Activated naive CD8-positive, alpha-beta T cell (primary cell): Measurements from ENCODE around the gene ANO2.

Source experiments
- H3K27ac Mint-ChIP-seq: one replicate; pipeline ENCODE4 v1.8.0; 2021; ENCODE audit warnings: mixed read lengths
- H3K27me3 Mint-ChIP-seq: one replicate; pipeline ENCODE4 v1.8.0; 2021; ENCODE audit warnings: mixed read lengths
- H3K36me3 Mint-ChIP-seq: one replicate; pipeline ENCODE4 v1.8.0; 2021; ENCODE audit warnings: mixed read lengths
- H3K4me1 Mint-ChIP-seq: one replicate; pipeline ENCODE4 v1.8.0; 2021; ENCODE audit warnings: low read depth, mixed read lengths
- H3K4me3 Mint-ChIP-seq: one replicate; pipeline ENCODE4 v1.8.0; 2021; ENCODE audit warnings: mild to moderate bottlenecking, mixed read lengths
- H3K9me3 Mint-ChIP-seq: one replicate; pipeline ENCODE4 v1.8.0; 2021; ENCODE audit warnings: low read depth, mixed read lengths

ANO2 gene

DNA sequence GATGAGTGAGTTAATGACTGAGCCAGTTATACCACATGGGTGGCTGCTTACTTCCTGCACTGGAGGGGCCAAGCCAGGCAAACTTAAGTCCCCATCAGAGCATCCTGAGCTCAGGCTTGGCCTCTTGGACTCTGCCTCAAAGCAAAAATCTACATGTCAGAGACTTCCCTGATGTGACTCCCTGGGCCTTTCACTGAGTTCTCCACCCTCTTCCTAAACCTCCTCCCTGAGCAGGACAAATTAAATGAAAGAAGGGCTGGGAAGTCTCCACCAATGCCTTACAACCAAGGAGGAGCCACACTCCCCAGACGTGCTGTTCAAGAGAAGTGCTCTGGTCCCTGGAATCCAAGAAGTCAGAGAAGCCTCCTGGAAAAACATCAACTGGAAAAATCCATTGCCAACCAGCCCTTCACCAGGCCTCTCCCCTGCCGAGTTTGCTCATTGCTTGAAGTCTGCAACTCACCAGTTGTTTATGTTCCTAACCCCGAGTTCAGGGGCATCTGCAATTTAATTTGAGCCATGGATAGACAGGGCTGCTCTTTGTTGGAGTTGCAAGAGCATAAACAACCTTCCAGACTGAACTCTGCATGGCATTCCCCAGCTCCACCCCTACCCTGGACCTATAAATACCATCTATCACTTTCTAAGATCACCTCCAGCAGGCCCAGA lies 160.5 kb downstream of the ANO2 start:
- H3K9me3 Mint-ChIP-seq = no peaks in the 10 kb centered on the region
- no peak overlapping the region for H3K27ac Mint-ChIP-seq
- H3K27me3 Mint-ChIP-seq = peaks cover 3% of the 10 kb centered on the region
- no peaks in the 10 kb centered on the region for H3K36me3 Mint-ChIP-seq
- no peaks in the 10 kb centered on the region for H3K4me1 Mint-ChIP-seq
- H3K4me3 Mint-ChIP-seq = no peak overlapping the region

DNA sequence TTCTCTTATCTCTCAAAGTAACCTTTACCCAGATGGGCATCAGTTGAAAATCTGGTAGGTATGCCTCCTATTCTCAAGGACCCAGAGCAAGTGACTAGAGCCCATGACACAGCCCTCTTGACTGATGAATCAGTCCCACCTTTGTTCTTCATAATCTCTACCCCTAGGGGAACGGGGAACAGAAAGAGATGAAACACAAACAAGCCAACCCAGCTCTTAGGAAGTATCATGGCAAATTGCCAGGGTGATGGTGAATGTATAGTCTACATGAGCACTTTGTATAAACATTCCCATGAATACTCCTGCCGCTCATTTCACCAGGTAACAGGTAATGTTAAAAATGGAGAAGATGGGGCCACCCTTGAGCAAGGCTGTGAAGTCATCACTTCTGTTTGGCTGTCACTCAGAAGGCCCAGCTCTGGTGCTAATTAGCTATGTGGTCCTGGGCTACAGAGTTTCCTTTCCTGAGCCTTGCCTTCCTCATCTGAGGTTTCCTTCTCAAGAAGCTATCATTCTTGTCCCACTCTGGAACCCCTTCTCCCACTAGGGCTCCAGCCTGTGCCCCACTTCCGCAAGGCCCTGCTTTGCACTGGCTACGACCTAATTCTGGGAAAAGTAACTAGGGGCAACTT lies 161.7 kb downstream of the ANO2 start:
- Mint-ChIP-seq H3K4me3 (no peak overlapping the region), H3K27ac (no peak overlapping the region), H3K36me3 (no peaks in the 10 kb centered on the region), H3K4me1 (no peaks in the 10 kb centered on the region), H3K9me3 (no peaks in the 10 kb centered on the region), H3K27me3 (peaks cover 3% of the 10 kb centered on the region)

DNA sequence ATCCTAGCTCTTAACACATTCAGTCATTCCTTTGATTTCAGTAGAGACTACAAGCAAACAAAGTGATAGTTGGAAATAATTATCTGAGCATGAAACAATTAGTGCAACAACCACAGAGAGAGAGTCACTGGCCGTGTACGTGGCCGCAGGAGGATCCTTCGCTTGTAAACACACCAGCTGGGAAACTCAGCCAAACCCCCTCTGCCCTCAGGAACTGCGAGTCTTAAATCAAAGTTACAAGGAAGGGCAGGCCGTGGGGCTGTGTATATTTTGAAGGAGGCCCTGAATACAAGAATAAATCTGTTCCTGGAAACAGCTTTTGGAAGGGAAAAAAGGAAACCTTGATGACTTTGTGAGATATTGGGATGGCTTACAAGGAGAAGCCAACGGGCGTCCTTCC lies 164.5 kb downstream of the ANO2 start:
- Mint-ChIP-seq H3K9me3 (no peaks in the 10 kb centered on the region), H3K4me1 (no peaks in the 10 kb centered on the region), H3K27ac (no peak overlapping the region)

DNA sequence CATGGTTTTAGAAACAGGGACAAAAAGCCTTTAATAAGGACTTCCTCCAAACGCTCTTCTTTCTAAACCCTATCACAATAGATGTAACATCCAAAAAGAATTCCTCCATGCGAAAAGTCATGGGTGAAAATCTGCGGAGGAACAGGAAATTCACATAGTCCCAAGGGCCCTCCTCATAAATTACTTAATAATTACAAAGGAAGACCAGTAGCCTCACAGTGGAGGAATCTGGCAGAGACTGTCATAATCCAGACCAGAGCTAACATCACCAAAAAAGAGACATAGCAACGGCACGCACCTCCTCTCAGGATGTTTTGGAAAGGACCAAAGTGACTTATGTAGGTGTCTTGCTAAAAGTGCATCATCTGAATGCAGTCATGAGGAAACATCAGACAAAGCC lies 165.7 kb downstream of the ANO2 start:
- Mint-ChIP-seq H3K9me3 (no peaks in the 10 kb centered on the region), H3K27ac (no peak overlapping the region), H3K36me3 (no peaks in the 10 kb centered on the region), H3K4me3 (no peak overlapping the region), H3K27me3 (peaks cover 4% of the 10 kb centered on the region), H3K4me1 (no peaks in the 10 kb centered on the region)

More for the DNA sequence above, 164.5 kb downstream of the ANO2 start:
- Mint-ChIP-seq H3K27me3 (peaks cover 2% of the 10 kb centered on the region), H3K4me3 (no peak overlapping the region), H3K36me3 (no peaks in the 10 kb centered on the region)

DNA sequence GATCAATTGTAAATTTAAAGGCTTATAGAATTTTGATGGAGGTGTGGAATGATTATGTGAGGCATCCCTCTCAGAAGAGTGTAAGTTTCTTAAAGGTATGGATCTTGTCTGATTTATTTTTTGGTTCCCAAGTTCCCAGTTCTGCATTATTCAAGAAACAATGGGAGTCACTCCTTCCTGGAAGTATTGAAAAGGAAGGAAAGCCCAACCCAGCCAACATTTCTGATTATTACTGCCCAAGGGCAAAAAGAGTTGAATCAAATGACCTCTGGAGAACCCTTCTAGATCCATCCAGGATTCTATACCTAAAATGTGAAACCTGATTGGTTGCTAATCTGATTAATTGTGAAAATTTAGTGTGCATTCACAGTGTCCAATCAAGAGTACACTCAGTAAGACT lies 166.2 kb downstream of the ANO2 start:
- H3K36me3 Mint-ChIP-seq = no peaks in the 10 kb centered on the region
- H3K27ac Mint-ChIP-seq = no peak overlapping the region
- H3K27me3 Mint-ChIP-seq = peaks cover 4% of the 10 kb centered on the region
- H3K4me3 Mint-ChIP-seq = no peak overlapping the region
- no peaks in the 10 kb centered on the region for H3K9me3 Mint-ChIP-seq
- no peaks in the 10 kb centered on the region for H3K4me1 Mint-ChIP-seq

DNA sequence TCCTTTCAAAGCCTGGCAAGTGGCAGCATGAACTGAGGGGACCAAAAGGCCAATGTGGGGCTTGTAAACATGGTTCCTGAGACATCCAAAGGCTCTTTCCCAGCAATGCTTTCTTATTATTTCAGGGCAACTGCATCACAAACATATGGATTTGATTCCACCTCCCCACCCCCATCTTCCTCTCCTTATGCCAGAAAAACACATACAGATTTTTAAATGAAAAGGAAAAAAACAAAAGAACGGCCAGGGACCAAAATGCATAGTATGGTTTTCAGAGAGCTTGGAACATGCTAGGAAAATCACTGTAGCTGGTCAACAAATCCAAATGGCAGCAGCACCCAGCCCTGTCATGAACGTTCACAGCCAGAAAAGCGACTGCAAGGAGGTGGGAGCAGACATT lies 167.6 kb downstream of the ANO2 start:
- Mint-ChIP-seq H3K9me3 (no peaks in the 10 kb centered on the region), H3K4me3 (no peak overlapping the region)

DNA sequence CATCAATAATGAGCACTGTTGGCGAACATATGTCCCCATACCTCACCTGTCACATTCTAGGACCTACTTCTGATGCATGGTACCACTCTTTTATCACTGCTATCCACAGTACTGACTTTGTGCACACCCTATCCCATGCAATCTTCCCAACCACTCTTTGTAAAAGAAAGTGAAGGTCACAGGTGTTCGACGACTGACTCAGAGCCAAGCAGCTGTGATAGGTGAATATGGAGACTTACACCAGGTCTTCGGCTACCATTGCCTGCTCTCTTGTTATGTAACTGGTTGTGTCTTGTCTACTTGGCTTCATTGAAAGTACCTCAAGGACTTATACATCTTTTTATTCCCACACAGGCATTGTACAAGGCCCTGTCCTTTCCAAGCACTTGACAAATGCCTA lies 169.0 kb downstream of the ANO2 start:
- peaks cover 6% of the 10 kb centered on the region for H3K27me3 Mint-ChIP-seq
- no peak overlapping the region for H3K27ac Mint-ChIP-seq
- H3K4me1 Mint-ChIP-seq = no peaks in the 10 kb centered on the region
- H3K4me3 Mint-ChIP-seq = no peak overlapping the region
- H3K9me3 Mint-ChIP-seq = no peaks in the 10 kb centered on the region
- no peaks in the 10 kb centered on the region for H3K36me3 Mint-ChIP-seq

More for the DNA sequence above, 167.6 kb downstream of the ANO2 start:
- H3K27ac Mint-ChIP-seq = no peak overlapping the region
- no peaks in the 10 kb centered on the region for H3K4me1 Mint-ChIP-seq
- no peaks in the 10 kb centered on the region for H3K36me3 Mint-ChIP-seq
- peaks cover 6% of the 10 kb centered on the region for H3K27me3 Mint-ChIP-seq

DNA sequence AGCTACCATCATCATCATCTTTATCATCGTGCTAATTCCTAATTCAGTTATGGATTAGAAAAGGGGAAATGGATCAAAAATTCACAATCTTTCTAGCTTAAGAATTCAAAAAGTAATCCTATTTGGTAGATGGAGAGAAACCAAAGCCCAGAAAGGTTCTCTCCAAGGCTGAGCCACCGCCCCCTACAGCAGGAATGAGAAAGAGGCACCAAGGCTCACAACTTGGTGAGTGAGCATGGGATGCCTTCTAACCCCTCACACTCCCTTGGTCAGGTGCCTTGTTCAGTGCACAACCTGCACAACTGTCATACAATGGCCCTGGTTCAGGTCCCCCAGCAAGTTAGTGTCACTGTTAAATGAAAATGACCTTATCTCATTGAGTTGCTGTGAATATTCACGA lies 171.5 kb downstream of the ANO2 start:
- H3K36me3 Mint-ChIP-seq = no peaks in the 10 kb centered on the region
- no peaks in the 10 kb centered on the region for H3K4me1 Mint-ChIP-seq
- H3K27me3 Mint-ChIP-seq = peaks cover 6% of the 10 kb centered on the region
- no peak overlapping the region for H3K27ac Mint-ChIP-seq
- no peaks in the 10 kb centered on the region for H3K9me3 Mint-ChIP-seq
- H3K4me3 Mint-ChIP-seq = no peak overlapping the region

DNA sequence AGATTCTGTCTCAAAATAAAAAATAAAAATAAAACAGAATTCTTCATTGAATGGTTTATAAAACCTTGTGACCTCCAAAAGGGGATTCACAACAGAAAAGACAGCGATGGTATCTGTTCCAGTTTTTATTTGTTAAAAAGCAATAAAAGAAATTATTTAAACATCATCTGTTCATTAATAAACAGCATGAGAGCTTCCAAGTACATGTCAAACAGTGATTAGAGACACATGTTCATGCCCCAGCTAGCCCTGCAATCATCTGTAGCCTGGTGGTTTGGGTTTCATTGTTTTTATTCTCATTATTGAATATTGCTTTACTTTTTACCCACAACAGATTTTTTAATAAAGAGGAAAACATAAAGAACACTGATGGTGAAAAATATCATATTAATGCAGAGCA lies 173.3 kb downstream of the ANO2 start:
- Mint-ChIP-seq H3K4me1 (no peaks in the 10 kb centered on the region), H3K9me3 (no peaks in the 10 kb centered on the region), H3K27ac (no peak overlapping the region), H3K4me3 (no peak overlapping the region), H3K36me3 (no peaks in the 10 kb centered on the region), H3K27me3 (peaks cover 6% of the 10 kb centered on the region)

DNA sequence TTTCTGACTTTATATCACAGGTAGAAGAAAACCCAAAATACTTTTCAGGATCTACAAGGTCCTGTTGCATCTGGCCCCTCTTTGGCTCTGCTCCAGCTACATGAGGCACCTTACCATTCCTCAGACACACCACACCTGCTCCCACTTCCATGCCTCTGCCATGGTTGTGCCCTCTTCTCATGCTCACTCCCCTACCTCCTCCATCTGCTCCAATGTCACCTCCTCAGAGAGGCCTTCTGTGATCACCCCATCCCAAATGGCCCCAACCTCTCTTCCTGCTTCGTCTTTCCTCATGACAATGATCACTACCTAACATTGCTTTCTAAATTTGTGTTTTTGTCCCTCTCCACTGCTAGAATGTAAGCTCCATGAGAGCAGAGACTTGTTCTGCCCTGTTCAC lies 174.3 kb downstream of the ANO2 start:
- H3K27ac Mint-ChIP-seq = no peak overlapping the region
- peaks cover 6% of the 10 kb centered on the region for H3K27me3 Mint-ChIP-seq
- H3K36me3 Mint-ChIP-seq = no peaks in the 10 kb centered on the region
- H3K4me3 Mint-ChIP-seq = no peak overlapping the region
- no peaks in the 10 kb centered on the region for H3K9me3 Mint-ChIP-seq
- H3K4me1 Mint-ChIP-seq = no peaks in the 10 kb centered on the region

DNA sequence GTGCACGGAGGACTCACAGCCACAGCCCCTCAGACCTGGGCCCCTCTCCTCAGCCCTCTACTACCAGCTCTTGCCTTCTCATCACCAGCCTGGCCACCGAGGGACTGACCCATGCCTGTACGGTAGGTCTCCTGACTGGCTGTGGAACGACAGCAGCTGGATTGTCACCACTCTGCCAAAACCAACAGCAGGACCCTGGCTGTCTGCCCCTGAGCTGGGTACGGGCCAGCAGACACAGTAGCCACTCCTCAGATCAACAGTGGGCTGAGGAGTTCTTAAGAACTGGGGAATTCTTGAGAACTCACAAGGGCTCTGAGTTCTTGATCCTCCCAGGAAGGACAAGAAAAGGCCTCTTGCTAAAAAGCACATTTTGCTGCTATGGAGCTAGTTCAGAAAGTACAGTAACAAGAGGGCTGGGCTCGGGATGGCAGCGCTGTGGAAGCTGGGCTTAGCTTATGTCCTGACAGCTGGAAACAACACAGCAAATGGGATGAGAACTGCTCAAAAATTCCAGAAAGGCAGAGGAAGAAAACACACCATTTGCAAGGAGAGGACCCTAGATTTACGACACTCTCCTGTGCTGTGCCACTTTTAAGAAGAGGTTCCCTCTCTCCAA lies 176.4 kb downstream of the ANO2 start:
- peaks cover 5% of the 10 kb centered on the region for H3K27me3 Mint-ChIP-seq
- no peaks in the 10 kb centered on the region for H3K9me3 Mint-ChIP-seq
- no peak overlapping the region for H3K4me3 Mint-ChIP-seq
- H3K4me1 Mint-ChIP-seq = no peaks in the 10 kb centered on the region
- H3K27ac Mint-ChIP-seq = no peak overlapping the region
- H3K36me3 Mint-ChIP-seq = no peaks in the 10 kb centered on the region

DNA sequence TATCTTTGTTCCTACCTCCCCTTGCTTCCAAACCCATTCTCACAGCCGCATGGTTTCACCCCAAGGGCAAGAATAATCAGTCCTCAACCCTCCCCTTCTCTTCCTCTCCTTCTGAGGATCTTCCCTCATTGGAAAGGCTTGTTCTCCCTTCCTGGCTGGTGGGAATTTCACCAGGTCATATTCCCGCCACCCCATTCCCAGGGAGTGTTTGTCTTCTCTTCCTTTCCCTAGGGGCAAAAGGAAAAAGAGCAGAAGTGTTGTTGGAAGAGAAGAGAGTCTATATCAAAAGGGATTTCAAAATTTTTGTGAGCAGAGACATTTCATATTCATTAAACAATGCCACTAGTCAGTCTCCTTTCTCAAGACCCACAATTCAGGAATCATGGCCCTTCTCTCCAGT lies 176.9 kb downstream of the ANO2 start:
- Mint-ChIP-seq H3K4me1 (no peaks in the 10 kb centered on the region), H3K9me3 (no peaks in the 10 kb centered on the region), H3K27me3 (peaks cover 4% of the 10 kb centered on the region), H3K4me3 (no peak overlapping the region), H3K27ac (no peak overlapping the region), H3K36me3 (no peaks in the 10 kb centered on the region)

DNA sequence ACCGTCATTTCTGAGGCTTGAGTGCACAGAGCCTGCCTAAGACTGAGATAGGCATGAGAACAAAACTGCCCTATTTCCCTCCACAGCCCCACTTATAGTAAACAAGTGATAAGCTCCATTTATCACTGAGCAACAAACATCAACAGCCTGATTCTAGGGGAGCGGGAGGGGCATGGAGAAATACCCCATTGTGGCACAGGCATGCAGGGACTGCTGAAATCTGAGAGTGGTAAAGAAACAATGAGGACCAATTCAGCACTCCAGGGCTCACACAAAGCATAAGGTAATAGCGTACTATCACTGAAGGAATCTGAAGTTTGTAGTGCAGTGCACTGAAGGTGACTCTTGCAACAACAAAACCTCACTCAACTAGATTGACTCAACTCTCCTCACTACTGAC lies 186.7 kb downstream of the ANO2 start:
- H3K27ac Mint-ChIP-seq = no peak overlapping the region
- no peaks in the 10 kb centered on the region for H3K4me1 Mint-ChIP-seq
- no peak overlapping the region for H3K4me3 Mint-ChIP-seq
- H3K27me3 Mint-ChIP-seq = peaks cover 15% of the 10 kb centered on the region
- H3K36me3 Mint-ChIP-seq = peaks cover 6% of the 10 kb centered on the region
- H3K9me3 Mint-ChIP-seq = peaks cover 5% of the 10 kb centered on the region

DNA sequence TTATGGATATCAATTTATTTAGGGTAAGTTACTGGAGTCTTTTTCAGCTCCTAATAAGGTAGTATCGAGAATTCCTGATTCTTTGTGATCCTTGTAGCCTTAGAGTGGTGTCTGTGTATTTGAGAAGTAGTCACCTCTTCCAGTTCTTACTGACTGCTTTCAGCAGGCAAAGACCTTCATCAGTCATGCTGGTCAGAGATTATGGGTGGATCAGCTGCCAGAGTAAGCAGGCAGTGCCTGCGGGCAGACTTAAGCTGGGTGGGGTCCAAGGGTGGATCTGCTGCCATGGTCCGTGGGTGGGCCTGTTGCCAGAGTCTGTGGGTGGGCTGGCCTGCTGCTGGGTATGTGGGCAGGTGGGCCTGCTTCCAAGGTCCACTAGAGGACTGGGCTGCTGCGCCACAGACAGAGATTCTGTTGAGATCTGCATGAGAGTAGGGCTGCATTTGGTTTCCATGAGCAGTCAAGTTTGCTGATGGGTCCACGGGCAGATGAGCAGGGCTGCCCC lies 188.7 kb downstream of the ANO2 start:
- H3K4me3 Mint-ChIP-seq = no peak overlapping the region
- peaks cover 5% of the 10 kb centered on the region for H3K9me3 Mint-ChIP-seq
- H3K4me1 Mint-ChIP-seq = no peaks in the 10 kb centered on the region
- peaks cover 15% of the 10 kb centered on the region for H3K27me3 Mint-ChIP-seq
- H3K36me3 Mint-ChIP-seq = peaks cover 6% of the 10 kb centered on the region
- no peak overlapping the region for H3K27ac Mint-ChIP-seq

DNA sequence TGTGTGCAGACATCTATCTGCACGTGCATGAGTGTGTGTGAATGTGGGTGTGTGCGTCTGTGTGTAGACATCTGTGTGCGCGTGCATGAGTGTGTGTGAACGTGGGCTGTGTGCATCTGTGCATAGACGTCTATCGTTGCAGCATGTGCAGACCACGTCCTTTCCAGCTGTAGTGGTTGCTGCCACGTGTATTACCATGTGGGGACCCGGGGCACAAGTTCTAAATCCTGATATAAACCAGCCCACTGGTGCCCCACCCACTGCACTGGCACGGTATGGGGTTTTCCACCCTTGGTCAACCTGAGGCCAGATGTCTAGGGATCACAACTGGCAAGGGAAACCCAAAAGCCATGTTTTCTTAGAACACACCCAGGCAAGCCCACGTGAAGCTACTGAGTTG lies 197.0 kb downstream of the ANO2 start:
- H3K27me3 Mint-ChIP-seq = no peaks in the 10 kb centered on the region
- H3K36me3 Mint-ChIP-seq = no peaks in the 10 kb centered on the region
- H3K4me1 Mint-ChIP-seq = peaks cover 26% of the 10 kb centered on the region
- H3K4me3 Mint-ChIP-seq = no peak overlapping the region
- H3K9me3 Mint-ChIP-seq = no peaks in the 10 kb centered on the region
- H3K27ac Mint-ChIP-seq = no peak overlapping the region
